Lower leg skin (tissue), 4 donors: Measurements from ENCODE around the gene CD81. TPM values are rescaled to one million over a fixed set of nuclear protein-coding genes. Genes with fewer than 3 reads are reported as not detected.

ENCODE experiments used
- DNase-seq, 2 donors: peaks; one replicate each; pipeline ENCODE4 v3.0.0-alpha.2; 2019; ENCODE audit warnings: low spot score in 2 of 2
- H3K4me3 ChIP-seq: fragments of 200-600 bp; sonication (generic); 2 replicates; pipeline ENCODE4 v1.5.1; 2017; ENCODE audit warnings: mild to moderate bottlenecking, low read depth; ENCODE audit not compliant: poor library complexity, severe bottlenecking
- POLR2A ChIP-seq, 2 donors: fragments of 450-650 bp; IDR thresholded peaks; one replicate each; pipeline ENCODE4 v1.6.1; 2016 to 2017; ENCODE audit warnings: antibody characterized with exemption in 2 of 2, mild to moderate bottlenecking in 1 of 2, moderate library complexity in 1 of 2
- WGBS, 2 donors: methylation state at CpG; one replicate each; pipeline ENCODE4 v1.1.5; 2018; 5-methylcytosine and 5-hydroxymethylcytosine counted together
- intact Hi-C: fragments of 100-400 bp; cut with DNase I; formaldehyde crosslinking; loops from one replicate; pipeline ENCODE4 v1.15.0; 2023; ENCODE audit warnings: low total_unique reads
- total RNA-seq, 4 donors: library from RNA; depleted of rRNA; stranded (reverse); fragments of >200 nt; gene quantifications; one replicate each; pipeline ENCODE4 v1.1.0, GENCODE V29; 2016
- TF ChIP-seq, protein P1 (sequence below), 3 donors: fragments of 450-650 bp; IDR thresholded peaks; one replicate each; pipeline ENCODE4 v1.5.1; 2016; ENCODE audit warnings: antibody characterized with exemption in 3 of 3, mild to moderate bottlenecking in 3 of 3, moderate library complexity in 2 of 3

The CD81 gene
- total RNA-seq, 4 donors from 2014 or later: 189 to 337 (median 250) TPM

GRCh38 chr11:2426826-2427521 lies 49.9 kb downstream of the CD81 start:
- TF ChIP-seq, protein P1, sequence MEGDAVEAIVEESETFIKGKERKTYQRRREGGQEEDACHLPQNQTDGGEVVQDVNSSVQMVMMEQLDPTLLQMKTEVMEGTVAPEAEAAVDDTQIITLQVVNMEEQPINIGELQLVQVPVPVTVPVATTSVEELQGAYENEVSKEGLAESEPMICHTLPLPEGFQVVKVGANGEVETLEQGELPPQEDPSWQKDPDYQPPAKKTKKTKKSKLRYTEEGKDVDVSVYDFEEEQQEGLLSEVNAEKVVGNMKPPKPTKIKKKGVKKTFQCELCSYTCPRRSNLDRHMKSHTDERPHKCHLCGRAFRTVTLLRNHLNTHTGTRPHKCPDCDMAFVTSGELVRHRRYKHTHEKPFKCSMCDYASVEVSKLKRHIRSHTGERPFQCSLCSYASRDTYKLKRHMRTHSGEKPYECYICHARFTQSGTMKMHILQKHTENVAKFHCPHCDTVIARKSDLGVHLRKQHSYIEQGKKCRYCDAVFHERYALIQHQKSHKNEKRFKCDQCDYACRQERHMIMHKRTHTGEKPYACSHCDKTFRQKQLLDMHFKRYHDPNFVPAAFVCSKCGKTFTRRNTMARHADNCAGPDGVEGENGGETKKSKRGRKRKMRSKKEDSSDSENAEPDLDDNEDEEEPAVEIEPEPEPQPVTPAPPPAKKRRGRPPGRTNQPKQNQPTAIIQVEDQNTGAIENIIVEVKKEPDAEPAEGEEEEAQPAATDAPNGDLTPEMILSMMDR (IDR thresholded peaks at IDR 0.05): no peak
- TF ChIP-seq POLR2A (IDR thresholded peaks at IDR 0.05): no peak
- DNase-seq: no peak
- 65 to 67% methylated on average over 14 of the region's 14 CpGs for WGBS, 2 donors
- intact Hi-C loops: no loop called here
- H3K4me3 ChIP-seq: no peak overlapping the region

GRCh38 chr11:2427721-2428321 lies 50.7 kb downstream of the CD81 start:
- 63 to 82% methylated on average over 9 to 10 of the region's 12 CpGs for WGBS, 2 donors
- H3K4me3 ChIP-seq: no peak overlapping the region
- no peak for DNase-seq
- no peak for TF ChIP-seq POLR2A (IDR thresholded peaks at IDR 0.05)
- TF ChIP-seq, protein P1 (IDR thresholded peaks at IDR 0.05): no peak
- intact Hi-C loops: loop anchor here (2.0 kb wide), 1 partner anchor 103 kb away; no protein-coding TSS in a partner anchor

GRCh38 chr11:2428322-2428795 lies 51.2 kb downstream of the CD81 start:
- TF ChIP-seq POLR2A (IDR thresholded peaks at IDR 0.05): no peak
- TF ChIP-seq, protein P1 (IDR thresholded peaks at IDR 0.05): peak in 1 of 3 donors; percentile 70
- no peak overlapping the region for H3K4me3 ChIP-seq
- DNase-seq: peak; percentile 66 to 94
- intact Hi-C loops: loop anchor here (2.0 kb wide), 1 partner anchor 102 kb away; no protein-coding TSS in a partner anchor
- WGBS, 2 donors: 60 to 66% methylated on average over 8 of the region's 8 CpGs

GRCh38 chr11:2431395-2431794 lies 54.3 kb downstream of the CD81 start:
- TF ChIP-seq, protein P1 (IDR thresholded peaks at IDR 0.05): no peak
- TF ChIP-seq POLR2A (IDR thresholded peaks at IDR 0.05): no peak
- DNase-seq: no peak
- 79 to 90% methylated on average over 1 of the region's 1 CpG for WGBS, 2 donors
- H3K4me3 ChIP-seq: no peak overlapping the region
- intact Hi-C loops: no loop called here

- WGBS, 2 donors: 52 to 63% methylated on average over 13 to 15 of the region's 15 CpGs
- no peak overlapping the region for H3K4me3 ChIP-seq
- TF ChIP-seq, protein P1 (IDR thresholded peaks at IDR 0.05): no peak
- no peak for TF ChIP-seq POLR2A (IDR thresholded peaks at IDR 0.05)
- DNase-seq: no peak
- intact Hi-C loops: no loop called here
Observed at GRCh38 chr11:2432171-2432621, 55.1 kb downstream of the CD81 start.
